VCaP (cell line): ENCODE results near the gene LEF1.

Experiments used
- H3K27ac ChIP-seq: fragments of 450-650 bp; 2 replicates; pipeline ENCODE4 v1.5.1; 2017
- TF ChIP-seq, protein P1 (sequence below): fragments of 450-650 bp; conservative IDR thresholded peaks from 2 replicates; pipeline ENCODE4 v1.5.1; 2017; ENCODE audit warnings: mild to moderate bottlenecking, moderate library complexity

Gene LEF1

DNA sequence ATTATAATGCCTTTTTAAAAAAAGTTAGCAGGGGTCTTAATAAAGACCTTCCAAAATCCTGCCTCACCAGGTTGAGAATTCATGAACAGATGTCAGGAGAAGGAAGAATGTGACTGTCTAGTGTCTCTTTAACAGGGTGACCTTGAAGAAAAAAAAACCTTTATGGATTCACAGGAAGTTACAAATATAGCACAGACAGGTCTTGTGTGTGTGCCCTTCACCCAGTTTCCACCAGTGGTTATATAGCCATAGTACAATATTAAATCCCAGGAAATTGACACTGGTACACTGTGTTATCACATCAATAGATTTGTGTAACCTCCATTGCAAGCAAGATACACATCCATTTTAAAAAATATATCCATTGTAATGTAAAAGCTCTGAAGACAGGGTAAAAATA lies 135.4 kb downstream of the LEF1 start:
- TF ChIP-seq, protein P1, sequence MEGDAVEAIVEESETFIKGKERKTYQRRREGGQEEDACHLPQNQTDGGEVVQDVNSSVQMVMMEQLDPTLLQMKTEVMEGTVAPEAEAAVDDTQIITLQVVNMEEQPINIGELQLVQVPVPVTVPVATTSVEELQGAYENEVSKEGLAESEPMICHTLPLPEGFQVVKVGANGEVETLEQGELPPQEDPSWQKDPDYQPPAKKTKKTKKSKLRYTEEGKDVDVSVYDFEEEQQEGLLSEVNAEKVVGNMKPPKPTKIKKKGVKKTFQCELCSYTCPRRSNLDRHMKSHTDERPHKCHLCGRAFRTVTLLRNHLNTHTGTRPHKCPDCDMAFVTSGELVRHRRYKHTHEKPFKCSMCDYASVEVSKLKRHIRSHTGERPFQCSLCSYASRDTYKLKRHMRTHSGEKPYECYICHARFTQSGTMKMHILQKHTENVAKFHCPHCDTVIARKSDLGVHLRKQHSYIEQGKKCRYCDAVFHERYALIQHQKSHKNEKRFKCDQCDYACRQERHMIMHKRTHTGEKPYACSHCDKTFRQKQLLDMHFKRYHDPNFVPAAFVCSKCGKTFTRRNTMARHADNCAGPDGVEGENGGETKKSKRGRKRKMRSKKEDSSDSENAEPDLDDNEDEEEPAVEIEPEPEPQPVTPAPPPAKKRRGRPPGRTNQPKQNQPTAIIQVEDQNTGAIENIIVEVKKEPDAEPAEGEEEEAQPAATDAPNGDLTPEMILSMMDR = no peak
- peak overlapping the region; percentile 30; the same call in 1 of the 2 replicates for H3K27ac ChIP-seq

DNA sequence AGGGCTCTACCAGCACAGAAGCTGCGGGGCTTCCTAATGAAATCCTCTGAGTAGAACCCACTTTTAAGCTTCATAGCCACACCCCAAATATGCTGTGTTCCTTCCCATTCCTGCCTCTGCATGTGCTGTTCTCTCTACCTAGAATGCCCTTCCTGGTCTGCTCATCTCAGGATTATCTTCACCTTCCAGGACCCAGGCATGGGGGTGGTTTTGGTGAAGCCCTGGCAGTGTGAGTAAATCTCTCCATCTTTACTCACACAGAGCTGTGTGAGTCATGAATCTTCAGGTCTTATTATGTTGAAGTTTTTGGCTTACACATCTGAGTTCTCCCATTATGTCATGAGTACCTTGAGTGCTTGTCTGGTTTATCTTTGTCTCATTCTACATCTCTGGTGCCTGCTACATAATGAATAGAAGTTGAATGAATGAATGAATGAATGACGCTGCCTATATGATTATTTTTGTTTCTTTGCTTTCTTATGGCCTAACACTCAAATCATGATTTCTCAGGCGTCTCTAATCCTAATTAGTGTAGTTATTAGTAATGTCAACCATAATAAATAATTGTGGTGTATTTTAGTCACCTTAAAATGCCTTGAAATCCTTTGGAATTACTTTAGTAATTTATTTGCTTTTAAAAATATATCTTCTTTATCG lies 137.2 kb downstream of the LEF1 start:
- no peak overlapping the region for H3K27ac ChIP-seq
- TF ChIP-seq, protein P1 = no peak

DNA sequence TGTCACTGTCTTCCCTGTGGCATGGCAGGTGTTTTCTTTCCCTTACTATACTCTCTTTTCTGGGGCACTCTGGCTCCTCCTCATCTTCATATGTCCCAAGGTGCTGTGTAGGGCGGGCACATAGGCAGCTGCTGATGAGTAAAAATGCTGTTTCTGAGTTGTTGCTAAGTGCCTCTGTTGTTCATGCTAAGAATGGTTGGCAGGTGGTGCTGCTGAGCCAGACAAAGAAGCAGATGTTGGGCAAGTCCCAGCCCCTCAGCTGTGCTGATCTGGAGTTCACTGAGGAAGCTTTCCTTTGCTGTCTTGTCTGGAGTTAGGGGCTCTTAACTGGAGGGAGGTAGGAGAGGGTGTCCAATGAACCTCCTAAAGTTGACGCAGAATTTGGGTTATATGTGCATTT lies 138.4 kb downstream of the LEF1 start:
- TF ChIP-seq, protein P1 = peak; percentile 86
- H3K27ac ChIP-seq = no peak overlapping the region

DNA sequence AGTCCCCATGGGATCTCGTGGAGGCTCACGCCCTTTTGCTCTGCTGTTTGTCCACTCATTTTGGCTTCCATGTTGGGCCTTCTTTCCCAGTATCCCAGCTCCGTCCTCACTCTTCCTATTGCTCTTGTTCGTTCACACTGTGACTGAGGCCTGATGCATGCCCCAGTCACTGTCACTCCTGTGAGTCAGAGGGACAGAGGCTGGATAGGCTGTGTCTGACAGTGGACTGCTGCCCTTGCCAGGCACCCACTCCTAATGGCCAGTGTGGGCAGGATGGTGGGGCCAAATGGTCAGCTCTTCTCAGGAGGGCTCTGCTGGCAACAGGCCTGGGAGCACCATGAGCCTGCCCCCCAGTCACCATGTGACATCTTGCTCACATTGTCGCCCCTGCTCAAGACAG lies 139.0 kb downstream of the LEF1 start:
- H3K27ac ChIP-seq = no peak overlapping the region

DNA sequence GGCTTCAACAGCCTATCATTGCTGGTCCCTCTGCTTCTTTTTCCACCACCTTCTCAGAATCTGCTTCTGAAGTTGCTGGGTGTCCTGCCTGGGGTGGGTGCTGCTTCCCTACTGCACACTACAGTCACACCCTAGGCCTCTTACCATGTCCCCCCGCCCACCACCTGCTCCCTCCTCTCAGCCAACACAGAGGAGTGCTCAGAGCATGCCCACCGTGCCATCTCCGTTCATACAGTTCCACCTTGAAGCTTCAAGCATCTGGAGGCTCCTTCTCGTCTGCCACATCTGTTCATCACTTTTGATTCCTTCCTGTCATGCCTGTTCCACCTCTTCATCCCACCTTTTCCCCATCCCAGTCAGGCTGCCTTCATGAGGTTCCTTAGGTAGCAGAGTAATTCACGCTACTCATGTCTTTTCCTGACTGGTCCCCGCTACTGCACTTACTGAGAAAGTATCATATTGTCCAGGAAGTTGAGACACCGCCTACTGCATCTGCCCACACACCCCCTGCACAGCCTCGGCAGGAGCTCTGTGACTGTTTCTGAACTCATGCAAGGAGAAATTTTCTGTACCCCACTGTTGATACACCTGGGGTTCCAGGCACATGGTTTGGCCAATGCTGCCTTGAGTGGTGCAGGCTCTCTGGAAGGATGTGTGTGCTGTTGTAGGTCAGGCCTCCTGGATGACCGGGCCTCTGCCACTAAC lies 139.6 kb downstream of the LEF1 start:
- no peak overlapping the region for H3K27ac ChIP-seq
- TF ChIP-seq, protein P1 = no peak

More for the DNA sequence above, 139.0 kb downstream of the LEF1 start:
- TF ChIP-seq, protein P1 = no peak

DNA sequence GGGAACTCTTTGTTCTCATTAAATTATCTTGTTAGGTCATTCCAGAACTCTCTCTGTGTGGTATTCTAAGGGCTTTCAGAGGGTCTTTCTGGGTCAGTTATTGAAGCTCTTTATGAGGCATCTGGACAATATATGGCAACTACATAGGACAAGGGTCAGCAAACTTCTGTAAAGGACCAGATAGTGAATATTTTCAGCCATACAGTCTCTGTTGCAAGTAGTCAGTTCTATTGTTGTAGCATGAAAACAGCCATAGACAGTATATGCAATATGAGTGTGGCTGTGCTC lies 143.9 kb downstream of the LEF1 start:
- H3K27ac ChIP-seq = peak overlapping the region; percentile 54
- TF ChIP-seq, protein P1 = no peak

DNA sequence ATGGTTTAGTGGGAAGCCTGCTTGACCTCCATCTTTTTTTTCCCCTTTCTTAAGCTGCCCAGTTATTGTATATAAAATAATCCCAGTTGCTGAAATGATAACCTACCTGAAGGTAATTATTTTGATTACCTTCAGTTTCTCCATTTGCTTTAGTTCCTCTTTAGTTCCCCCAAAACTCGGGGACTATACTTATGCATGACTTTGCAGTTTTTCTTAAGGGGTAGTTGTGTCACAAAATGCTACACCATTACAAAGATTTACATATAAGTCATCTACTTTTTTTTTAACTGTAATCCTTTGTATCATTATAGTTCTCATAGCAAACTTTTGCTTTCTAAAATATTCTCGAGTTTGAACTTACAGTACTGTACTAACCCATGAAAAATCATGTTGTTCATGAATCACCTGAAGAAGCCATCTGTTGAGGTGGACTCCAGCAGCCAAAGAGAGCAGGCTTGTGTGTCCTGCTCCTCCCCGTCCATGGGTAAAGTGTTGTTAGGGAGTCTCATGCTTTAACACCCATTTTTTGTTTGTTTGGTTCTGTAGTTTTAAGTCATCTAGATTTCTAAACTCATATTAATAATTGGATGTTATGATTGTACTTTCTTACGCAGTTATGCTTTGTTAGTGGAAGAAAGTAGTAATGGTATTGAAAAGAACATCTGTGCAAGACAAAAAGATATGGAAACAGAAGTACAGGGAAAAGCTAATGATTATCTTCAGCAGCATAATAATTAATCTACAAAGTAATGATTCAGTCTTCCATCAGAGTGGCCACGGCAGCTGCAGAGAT lies 144.5 kb downstream of the LEF1 start:
- TF ChIP-seq, protein P1 = no peak

More for the DNA sequence above, 144.5 kb downstream of the LEF1 start:
- peak overlapping the region; percentile 54 for H3K27ac ChIP-seq
